ENCODE data around the gene S1PR4.

The S1PR4 gene

DNA sequence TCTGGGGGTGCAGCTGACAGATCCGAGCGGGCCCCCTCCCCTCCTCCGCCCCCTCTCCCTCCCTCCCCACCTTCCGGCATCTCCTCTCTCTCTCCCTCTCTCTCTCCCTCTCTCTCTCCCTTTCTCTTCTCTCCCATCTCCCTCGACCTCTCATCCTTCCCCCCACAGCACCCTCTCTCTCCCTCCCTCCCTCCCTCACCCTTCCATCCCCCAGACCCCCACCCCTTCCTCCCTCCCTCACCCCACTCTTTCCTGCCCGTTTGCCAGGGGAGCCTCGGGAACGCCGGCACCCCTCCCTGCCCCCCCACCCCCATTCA, 46.6 kb downstream of the S1PR4 start:
- DNase-seq: no peak

DNA sequence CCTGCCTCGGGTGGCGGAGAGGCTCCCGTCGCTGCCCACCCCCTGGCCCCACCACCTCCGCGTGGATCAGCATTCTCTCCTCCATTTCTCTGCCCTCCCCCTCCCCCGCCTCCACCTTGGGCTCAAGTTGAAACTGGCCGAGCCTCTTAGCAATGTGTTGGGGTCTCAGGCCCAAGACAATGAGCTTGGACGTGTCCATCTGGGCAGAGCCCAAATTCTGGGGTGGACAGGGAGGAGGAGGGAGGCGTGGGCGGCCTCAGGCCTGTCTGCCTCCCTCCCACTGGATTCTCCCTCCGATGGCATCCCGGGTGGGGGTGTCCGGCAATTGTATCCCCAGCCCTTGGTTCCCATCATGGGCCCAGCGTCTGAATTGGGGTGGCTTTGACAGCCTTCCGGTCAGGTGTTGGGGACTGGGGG, 47.1 kb downstream of the S1PR4 start:
- no peak for DNase-seq

DNA sequence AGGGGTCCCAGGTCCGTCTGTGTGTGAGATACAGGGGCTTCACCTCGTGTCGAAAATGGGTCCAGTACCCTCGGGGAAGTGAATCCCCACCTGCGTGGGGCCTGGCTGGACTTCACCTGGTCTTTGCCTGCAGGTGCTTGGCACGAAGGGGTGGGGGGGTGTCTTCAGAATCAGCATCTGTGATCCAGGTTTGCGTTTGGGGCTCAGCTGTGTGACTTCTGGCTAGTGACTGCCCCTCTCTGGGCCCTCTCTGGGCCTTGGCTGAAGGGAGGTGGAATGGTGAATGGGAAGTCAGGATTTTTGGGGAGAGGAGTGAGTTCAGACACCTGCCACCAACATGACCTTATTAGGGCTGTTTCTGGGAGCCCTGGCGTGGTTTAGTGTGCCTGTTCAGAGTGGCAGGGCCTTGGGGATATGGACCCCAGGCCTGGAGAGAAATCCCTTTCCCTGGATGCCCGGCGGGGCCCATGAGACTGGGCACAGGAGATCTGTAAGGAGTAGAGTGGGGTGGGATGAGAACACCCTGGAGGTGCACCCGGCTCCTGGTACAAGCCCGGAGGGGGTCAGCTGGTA, 48.6 kb downstream of the S1PR4 start:
- no peak for DNase-seq

DNA sequence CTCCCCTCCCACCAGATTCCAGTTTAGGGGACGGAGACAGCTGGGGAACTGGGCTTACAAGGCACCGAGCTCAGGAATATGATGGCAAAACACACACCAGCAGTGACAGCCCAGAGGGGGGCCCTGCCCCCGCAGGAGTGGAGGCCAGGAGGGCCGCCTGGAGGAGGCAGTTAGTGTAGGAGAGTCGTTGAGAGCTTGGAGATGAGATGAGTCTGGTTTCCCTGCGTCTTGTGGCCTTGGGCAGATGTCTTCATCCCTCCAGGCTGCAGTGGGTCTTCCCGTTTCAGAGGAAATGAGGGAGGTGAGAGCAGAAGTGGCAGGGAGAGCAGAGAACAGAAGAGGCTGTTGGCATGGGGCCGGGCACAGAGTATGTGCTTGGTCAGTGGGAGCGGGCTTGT, 50.8 kb downstream of the S1PR4 start:
- DNase-seq: no peak

All from NCI-H1092 (cell line).